ENCODE results near the gene MCF2L. TPM values are rescaled to one million over a fixed set of nuclear protein-coding genes. Genes with fewer than 3 reads are reported as not detected.

Gene MCF2L
- total RNA-seq, 2 donors from 2014 or later = 0.56 to 0.74 TPM

- DNase-seq (ENCODE audit: low spot score) = no peak
- H3K27me3 Mint-ChIP-seq = no peaks in the 10 kb centered on the region
- no peak overlapping the region for H3K4me3 Mint-ChIP-seq
- no peaks in the 10 kb centered on the region for H3K36me3 Mint-ChIP-seq
- no peaks in the 10 kb centered on the region for H3K4me1 Mint-ChIP-seq (ENCODE audit: low read depth in 2 of 2)
- no peak for ATAC-seq
- no peak overlapping the region for H3K27ac Mint-ChIP-seq
- H3K9me3 Mint-ChIP-seq = no peaks in the 10 kb centered on the region
Observed at GRCh38 chr13:113063091-113063491, 94.1 kb downstream of the MCF2L start.

- H3K36me3 Mint-ChIP-seq = no peaks in the 10 kb centered on the region
- no peaks in the 10 kb centered on the region for H3K4me1 Mint-ChIP-seq (ENCODE audit: low read depth in 2 of 2)
- H3K27ac Mint-ChIP-seq = no peak overlapping the region
- no peak for DNase-seq (ENCODE audit: low spot score)
- no peak overlapping the region for H3K4me3 Mint-ChIP-seq
- no peaks in the 10 kb centered on the region for H3K9me3 Mint-ChIP-seq
- no peaks in the 10 kb centered on the region for H3K27me3 Mint-ChIP-seq
- ATAC-seq = no peak
Observed at GRCh38 chr13:113064000-113064533, 95.1 kb downstream of the MCF2L start.

- H3K36me3 Mint-ChIP-seq = no peaks in the 10 kb centered on the region
- H3K27me3 Mint-ChIP-seq = no peaks in the 10 kb centered on the region
- no peaks in the 10 kb centered on the region for H3K4me1 Mint-ChIP-seq (ENCODE audit: low read depth in 2 of 2)
- no peak overlapping the region for H3K27ac Mint-ChIP-seq
- no peaks in the 10 kb centered on the region for H3K9me3 Mint-ChIP-seq
- DNase-seq (ENCODE audit: low spot score) = no peak
- no peak overlapping the region for H3K4me3 Mint-ChIP-seq
- ATAC-seq = no peak
Observed at GRCh38 chr13:113064534-113065405, 95.8 kb downstream of the MCF2L start.

- DNase-seq (ENCODE audit: low spot score) (no peak), ATAC-seq (no peak)
- Mint-ChIP-seq H3K4me1 (ENCODE audit: low read depth in 2 of 2) (no peaks in the 10 kb centered on the region), H3K9me3 (no peaks in the 10 kb centered on the region), H3K27ac (no peak overlapping the region), H3K4me3 (no peak overlapping the region), H3K27me3 (no peaks in the 10 kb centered on the region), H3K36me3 (no peaks in the 10 kb centered on the region)
Observed at GRCh38 chr13:113065406-113066141, 96.6 kb downstream of the MCF2L start.

- no peaks in the 10 kb centered on the region for H3K9me3 Mint-ChIP-seq
- no peak overlapping the region for H3K27ac Mint-ChIP-seq
Observed at GRCh38 chr13:113066142-113066455, 97.1 kb downstream of the MCF2L start.

GRCh38 chr13:113066746-113067145, 97.7 kb downstream of the MCF2L start:
- H3K4me3 Mint-ChIP-seq = no peak overlapping the region
- no peaks in the 10 kb centered on the region for H3K4me1 Mint-ChIP-seq (ENCODE audit: low read depth in 2 of 2)
- ATAC-seq (no peak), DNase-seq (ENCODE audit: low spot score) (no peak)
- no peaks in the 10 kb centered on the region for H3K36me3 Mint-ChIP-seq
- H3K27ac Mint-ChIP-seq = no peak overlapping the region
- H3K9me3 Mint-ChIP-seq = no peaks in the 10 kb centered on the region
- no peaks in the 10 kb centered on the region for H3K27me3 Mint-ChIP-seq

More at GRCh38 chr13:113066142-113066455, 97.1 kb downstream of the MCF2L start:
- DNase-seq (ENCODE audit: low spot score) (no peak), ATAC-seq (no peak)
- Mint-ChIP-seq H3K4me3 (no peak overlapping the region), H3K36me3 (no peaks in the 10 kb centered on the region), H3K4me1 (ENCODE audit: low read depth in 2 of 2) (no peaks in the 10 kb centered on the region), H3K27me3 (no peaks in the 10 kb centered on the region)

- no peaks in the 10 kb centered on the region for H3K27me3 Mint-ChIP-seq
- no peaks in the 10 kb centered on the region for H3K9me3 Mint-ChIP-seq
- H3K4me1 Mint-ChIP-seq (ENCODE audit: low read depth in 2 of 2) = no peaks in the 10 kb centered on the region
- H3K27ac Mint-ChIP-seq = no peak overlapping the region
- no peak for ATAC-seq
- H3K36me3 Mint-ChIP-seq = no peaks in the 10 kb centered on the region
- DNase-seq (ENCODE audit: low spot score) = no peak
- no peak overlapping the region for H3K4me3 Mint-ChIP-seq
Observed at GRCh38 chr13:113069861-113070805, 101.1 kb downstream of the MCF2L start.

- Mint-ChIP-seq H3K36me3 (no peaks in the 10 kb centered on the region), H3K27ac (no peak overlapping the region), H3K27me3 (no peaks in the 10 kb centered on the region), H3K4me3 (no peak overlapping the region), H3K4me1 (ENCODE audit: low read depth in 2 of 2) (no peaks in the 10 kb centered on the region), H3K9me3 (no peaks in the 10 kb centered on the region)
- DNase-seq (ENCODE audit: low spot score) (no peak), ATAC-seq (no peak)
Observed at GRCh38 chr13:113070855-113071254, 101.8 kb downstream of the MCF2L start.

GRCh38 chr13:113072376-113072775, 103.4 kb downstream of the MCF2L start:
- Mint-ChIP-seq H3K27ac (no peak overlapping the region), H3K4me1 (ENCODE audit: low read depth in 2 of 2) (no peaks in the 10 kb centered on the region), H3K4me3 (no peak overlapping the region), H3K27me3 (no peaks in the 10 kb centered on the region), H3K36me3 (no peaks in the 10 kb centered on the region), H3K9me3 (no peaks in the 10 kb centered on the region)
- no peak for ATAC-seq
- DNase-seq (ENCODE audit: low spot score) = no peak

GRCh38 chr13:113073942-113074341, 104.9 kb downstream of the MCF2L start:
- H3K4me1 Mint-ChIP-seq (ENCODE audit: low read depth in 2 of 2) = no peaks in the 10 kb centered on the region
- no peaks in the 10 kb centered on the region for H3K36me3 Mint-ChIP-seq
- ATAC-seq (no peak), DNase-seq (ENCODE audit: low spot score) (no peak)
- H3K27ac Mint-ChIP-seq = no peak overlapping the region
- no peaks in the 10 kb centered on the region for H3K9me3 Mint-ChIP-seq
- H3K27me3 Mint-ChIP-seq = no peaks in the 10 kb centered on the region
- H3K4me3 Mint-ChIP-seq = no peak overlapping the region

- H3K4me1 Mint-ChIP-seq (ENCODE audit: low read depth in 2 of 2) = no peaks in the 10 kb centered on the region
- no peaks in the 10 kb centered on the region for H3K36me3 Mint-ChIP-seq
- no peaks in the 10 kb centered on the region for H3K9me3 Mint-ChIP-seq
- H3K27me3 Mint-ChIP-seq = no peaks in the 10 kb centered on the region
- no peak overlapping the region for H3K27ac Mint-ChIP-seq
- no peak overlapping the region for H3K4me3 Mint-ChIP-seq
- DNase-seq (ENCODE audit: low spot score) = no peak
- ATAC-seq = no peak
Observed at GRCh38 chr13:113074401-113074800, 105.4 kb downstream of the MCF2L start.

- no peak for ATAC-seq
- Mint-ChIP-seq H3K27me3 (no peaks in the 10 kb centered on the region), H3K36me3 (no peaks in the 10 kb centered on the region), H3K4me3 (no peak overlapping the region), H3K4me1 (ENCODE audit: low read depth in 2 of 2) (no peaks in the 10 kb centered on the region), H3K9me3 (no peaks in the 10 kb centered on the region), H3K27ac (no peak overlapping the region)
- DNase-seq (ENCODE audit: low spot score) = no peak
Observed at GRCh38 chr13:113074876-113075275, 105.9 kb downstream of the MCF2L start.

GRCh38 chr13:113075711-113076110, 106.7 kb downstream of the MCF2L start:
- DNase-seq (ENCODE audit: low spot score) (no peak), ATAC-seq (no peak)
- Mint-ChIP-seq H3K27me3 (no peaks in the 10 kb centered on the region), H3K4me3 (no peak overlapping the region), H3K4me1 (ENCODE audit: low read depth in 2 of 2) (no peaks in the 10 kb centered on the region), H3K36me3 (no peaks in the 10 kb centered on the region), H3K9me3 (no peaks in the 10 kb centered on the region), H3K27ac (no peak overlapping the region)
